HepG2 (cell line): Measurements from ENCODE around the gene STK4. TPM values are rescaled to one million over a fixed set of nuclear protein-coding genes. Genes with fewer than 3 reads are reported as not detected.

ENCODE experiments used
- ATAC-seq: fragments of 200-7000 bp; cut with Tn5 transposase; 3 replicates; pipeline ENCODE4 v1.9.1; 2020; ENCODE audit warnings: mild to moderate bottlenecking, moderate library complexity
- BruUV-seq: library from RNA; stranded (reverse); fragments of 400-500 nt; replicated peaks from 2 replicates; lab custom pipeline; 2021; lab: Mats Ljungman, UMichigan
- CTCF ChIA-PET: fragments of 300-600 bp; formaldehyde crosslinking; extraction: SDS; loops from one replicate; lab custom pipeline; 2021; ENCODE audit warnings: low total read pairs, inconsistent platforms, low intra/inter-chr PET ratio; lab: Yijun Ruan, JAX
- POLR2A ChIA-PET: fragments of 350-600 bp; sonication (Branson Sonifier 250); formaldehyde crosslinking; loops from one replicate; lab custom pipeline; 2020; ENCODE audit warnings: antibody characterized with exemption, inconsistent platforms; lab: Yijun Ruan, JAX
- DNase-seq: peaks from one replicate; pipeline ENCODE4 v3.0.0-alpha.2; 2015; ENCODE audit warnings: low spot score
- FAIRE-seq: peaks from 3 replicates; lab custom pipeline; 2011; peaks lifted over from hg19 to GRCh38; lab: Jason Lieb, UNC
- H2AFZ ChIP-seq: one replicate; pipeline ENCODE4 v1.6.1; 2011; ENCODE audit warnings: low read length, inconsistent platforms
- H3K27ac ChIP-seq: fragments of 300-600 bp; 3 replicates; pipeline ENCODE4 v1.8.0; 2011; ENCODE audit warnings: mixed run types, mild to moderate bottlenecking, mixed read lengths, low read length, inconsistent platforms; ENCODE audit not compliant: insufficient read depth; ENCODE audit errors: extremely low read length
- H3K27me3 ChIP-seq, 2 experiments: fragments of 200-600 bp in 1 of 2; 2 replicates in 1 of 2; 3 replicates in 1 of 2; pipeline versions ENCODE4 v1.6.0 to v1.8.0; 2011; ENCODE audit warnings: low read length in 2 of 2, mild to moderate bottlenecking in 2 of 2, moderate library complexity in 2 of 2, inconsistent platforms in 1 of 2; ENCODE audit not compliant: insufficient read depth in 2 of 2, control insufficient read depth in 1 of 2
- H3K36me3 ChIP-seq, 2 experiments: fragments of 200-600 bp in 1 of 2; replicated peaks in 1 of 2; 2 replicates in 1 of 2; 3 replicates in 1 of 2; pipeline versions ENCODE4 v1.5.1 to v1.8.0; 2011; ENCODE audit warnings: low read length in 2 of 2, inconsistent platforms in 1 of 2; ENCODE audit not compliant: insufficient read depth in 2 of 2, control insufficient read depth in 1 of 2
- H3K4me1 ChIP-seq: 2 replicates; pipeline ENCODE4 v1.5.1; 2012; ENCODE audit warnings: low read length, inconsistent platforms; ENCODE audit not compliant: insufficient read depth
- H3K4me2 ChIP-seq: 2 replicates; pipeline ENCODE4 v1.6.0; 2011; ENCODE audit warnings: low read depth, low read length, inconsistent platforms
- H3K4me3 ChIP-seq, 3 experiments: fragments of 200-600 bp in 1 of 3; sonication (generic), shearing (Covaris generic) in 1 of 3; replicated peaks in 1 of 3; 2 replicates each; pipeline ENCODE4 v1.5.1; 2011 to 2016; ENCODE audit warnings: low read length in 3 of 3, inconsistent platforms in 2 of 3, low read depth in 2 of 3, mild to moderate bottlenecking in 2 of 3, control low read depth in 1 of 3, mixed read lengths in 1 of 3; ENCODE audit not compliant: insufficient read depth in 1 of 3
- H3K79me2 ChIP-seq: one replicate; pipeline ENCODE4 v1.6.1; 2011; ENCODE audit warnings: low read length, inconsistent platforms; ENCODE audit not compliant: insufficient read depth
- H3K9ac ChIP-seq: 2 replicates; pipeline ENCODE4 v1.6.0; 2011; ENCODE audit warnings: mild to moderate bottlenecking, low read depth, low read length, inconsistent platforms; ENCODE audit not compliant: insufficient read depth
- H3K9me3 ChIP-seq: 2 replicates; pipeline ENCODE4 v1.5.1; 2012; ENCODE audit warnings: mild to moderate bottlenecking, low read length
- H4K20me1 ChIP-seq: 2 replicates; pipeline ENCODE4 v1.6.0; 2011; ENCODE audit warnings: inconsistent platforms, mild to moderate bottlenecking, low read length, moderate library complexity; ENCODE audit not compliant: insufficient read depth
- ARID3A ChIP-seq: IDR thresholded peaks from 2 replicates; pipeline ENCODE4 v1.6.1; 2012; ENCODE audit warnings: low read depth, low read length, improper control_type of control experiment
- ARID5B ChIP-seq: IDR thresholded peaks from 2 replicates; pipeline ENCODE4 v1.4.0; 2020; ENCODE audit warnings: mild to moderate bottlenecking, missing genetic modification reagents
- ATF7-NPFF ChIP-seq: sonication (generic); formaldehyde crosslinking; IDR thresholded peaks from 2 replicates; pipeline ENCODE4 v1.8.1; 2023; ENCODE audit warnings: mild to moderate bottlenecking, low read depth, missing genetic modification reagents, moderate library complexity
- HOXA9 ChIP-seq: sonication (generic); formaldehyde crosslinking; IDR thresholded peaks from 2 replicates; pipeline ENCODE4 v1.8.1; 2022; ENCODE audit warnings: missing genetic modification reagents, mild to moderate bottlenecking, moderate library complexity, borderline replicate concordance
- NFIB ChIP-seq: sonication (generic); formaldehyde crosslinking; IDR thresholded peaks from 2 replicates; pipeline ENCODE4 v1.9.0; 2021; ENCODE audit warnings: missing genetic modification reagents, mild to moderate bottlenecking, borderline replicate concordance
- PHF20 ChIP-seq: sonication (generic); formaldehyde crosslinking; IDR thresholded peaks from 2 replicates; pipeline ENCODE4 v1.5.0; 2020; ENCODE audit warnings: mild to moderate bottlenecking, missing genetic modification reagents
- ZNF574 ChIP-seq: sonication (generic); formaldehyde crosslinking; IDR thresholded peaks from 2 replicates; pipeline ENCODE4 v1.4.0; 2020; ENCODE audit warnings: missing genetic modification reagents
- WGBS: methylation state at CpG from one replicate; pipeline ENCODE4 v1.1.6; 2017; ENCODE audit warnings: low lambda C conversion rate; 5-methylcytosine and 5-hydroxymethylcytosine counted together
- in situ Hi-C: cut with HindIII; loops from 2 replicates; pipeline ENCODE4 v1.10.0; 2017; ENCODE audit warnings: low pct_unique_long_range_greater_than_20kb; ENCODE audit not compliant: extremely low pct_ligation_motif_present
- intact Hi-C: fragments of 100-400 bp; cut with micrococcal nuclease; formaldehyde crosslinking; loops from one replicate; pipeline ENCODE4 v1.10.0; 2022; ENCODE audit not compliant: unreplicated experiment
- polyA plus RNA-seq, 8 experiments: library from polyadenylated mRNA; depleted of rRNA in 3 of 8; stranded (reverse) in 7 of 8; unstranded in 1 of 8; fragments of >200 nt; fragmentation: Illumina TruSeq in 4 of 8; extraction: Trizol in 4 of 8; gene quantifications; 2 replicates each; pipeline versions ENCODE4 v1.2.1 to v1.2.3, GENCODE V29; 2011 to 2016; ENCODE audit warnings: low read depth in 4 of 8, missing spikeins in 1 of 8, mixed read lengths in 1 of 8; ENCODE audit not compliant: insufficient read depth in 1 of 8
- total RNA-seq, 5 experiments: library from RNA; depleted of rRNA; stranded (reverse); fragments of >200 nt; fragmentation: Illumina TruSeq; extraction: Trizol; gene quantifications; 2 replicates each; pipeline ENCODE4 v1.2.3, GENCODE V29; 2016; ENCODE audit warnings: low read depth in 1 of 5

STK4 gene
- total and polyA plus RNA-seq, 2 of the 13 experiments (the other 11 are each of a cell fraction or from before 2014, with no cell fraction given), result 25.6 to 38.3 TPM

GRCh38 chr20:45082468-45082867 is 116.2 kb downstream of the STK4 start:
- Histone ChIP-seq H3K9me3 (peaks cover 8% of the 10 kb centered on the region), H3K36me3 (peaks cover 1 to 4% of the 10 kb centered on the region in 2 experiments; a peak in 1 of 5 replicates), H3K79me2 (no peaks in the 10 kb centered on the region), H3K27me3 (no peaks in the 10 kb centered on the region), H3K4me3 (no peak overlapping the region), H3K4me1 (peaks cover 11% of the 10 kb centered on the region), H4K20me1 (no peaks in the 10 kb centered on the region), H3K9ac (no peak overlapping the region), H3K4me2 (no peak overlapping the region), H3K27ac (no peak overlapping the region), H2AFZ (no peak overlapping the region)
- WGBS, result 96% methylated on average over 3 of the region's 3 CpGs
- in situ Hi-C loops (no loop called here), intact Hi-C loops (no loop called here)
- FAIRE-seq, result no peak
- no TSS peak for BruUV-seq
- CTCF ChIA-PET, result no interaction called here
- no peak for ATAC-seq
- POLR2A ChIA-PET, result no interaction called here
- no peak for DNase-seq
- TF ChIP-seq ARID3A, result no peak
- TF ChIP-seq NFIB (CRISPR knock-in tag), result no peak
- no peak for TF ChIP-seq PHF20 (CRISPR knock-in tag)
- no peak for TF ChIP-seq ZNF574 (CRISPR knock-in tag)
- TF ChIP-seq HOXA9 (CRISPR knock-in tag), result no peak
- no peak for TF ChIP-seq ARID5B
- TF ChIP-seq ATF7-NPFF, result no peak
